DLD1 (cell line): Measurements from ENCODE around the gene ERMP1.

Source experiments
- in situ Hi-C: cut with HindIII; loops from 2 replicates; pipeline ENCODE4 v1.10.0; 2017; ENCODE audit warnings: low sequenced_read_pairs

Gene ERMP1

DNA sequence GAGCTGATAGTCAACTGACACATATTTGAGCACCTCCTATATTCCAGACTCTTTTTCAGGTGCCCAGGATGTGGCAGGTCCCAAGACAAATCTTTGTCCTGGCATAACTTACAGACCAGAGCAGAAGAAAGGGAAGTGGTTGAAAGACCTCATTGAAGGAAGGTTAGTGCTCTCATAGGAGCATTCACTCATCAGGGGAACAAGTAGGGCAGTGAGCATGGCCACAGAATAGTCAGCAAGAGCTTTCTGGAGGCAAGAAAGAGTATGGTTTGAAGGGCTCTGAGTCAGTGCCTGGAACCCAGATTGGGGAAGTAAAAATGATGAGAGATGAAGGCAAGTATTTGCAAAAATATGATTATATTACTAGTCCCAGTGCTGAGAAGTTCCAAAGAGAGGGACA, 25.0 kb upstream of the ERMP1 start:
- in situ Hi-C loops: no loop called here

DNA sequence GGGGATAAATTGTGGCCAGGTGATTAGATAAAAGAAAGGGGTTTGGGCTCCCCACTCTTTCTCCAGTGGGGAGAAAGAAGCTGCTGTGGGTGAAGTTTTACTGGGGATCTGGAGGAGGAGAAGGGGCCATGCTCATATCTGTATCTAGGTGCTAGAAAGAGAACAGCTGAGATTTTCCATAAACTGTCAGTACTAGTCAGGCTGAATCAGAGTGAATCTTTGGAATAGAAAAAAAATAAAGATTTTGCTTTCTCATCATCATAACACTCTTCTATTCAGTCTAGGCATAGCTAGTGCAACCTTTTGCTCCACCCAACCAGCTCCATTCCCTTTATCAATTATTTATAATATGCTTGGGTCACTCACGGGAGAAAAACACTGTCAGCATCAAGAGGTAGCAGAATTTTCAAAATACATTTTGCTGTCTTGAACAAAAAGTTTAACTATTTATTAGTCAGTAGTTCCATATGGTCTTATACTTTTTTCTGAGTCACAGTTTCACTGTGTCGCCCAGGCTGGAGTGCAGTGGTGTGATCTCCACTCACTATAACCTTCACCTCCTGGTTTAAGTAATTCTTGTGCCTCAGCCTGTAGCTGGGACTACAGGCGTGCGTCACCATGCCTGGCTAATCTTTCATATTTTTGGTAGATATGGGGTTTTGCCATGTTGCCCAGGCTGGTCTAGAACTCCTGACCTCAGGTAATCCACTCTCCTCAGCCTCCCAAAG, 21.3 kb upstream of the ERMP1 start:
- in situ Hi-C loops: no loop called here

- in situ Hi-C loops: no loop called here
Observed at GRCh38 chr9:5853617-5854016, 20.7 kb upstream of the ERMP1 start.

GRCh38 chr9:5852987-5853386, 20.1 kb upstream of the ERMP1 start:
- in situ Hi-C loops: no loop called here

DNA sequence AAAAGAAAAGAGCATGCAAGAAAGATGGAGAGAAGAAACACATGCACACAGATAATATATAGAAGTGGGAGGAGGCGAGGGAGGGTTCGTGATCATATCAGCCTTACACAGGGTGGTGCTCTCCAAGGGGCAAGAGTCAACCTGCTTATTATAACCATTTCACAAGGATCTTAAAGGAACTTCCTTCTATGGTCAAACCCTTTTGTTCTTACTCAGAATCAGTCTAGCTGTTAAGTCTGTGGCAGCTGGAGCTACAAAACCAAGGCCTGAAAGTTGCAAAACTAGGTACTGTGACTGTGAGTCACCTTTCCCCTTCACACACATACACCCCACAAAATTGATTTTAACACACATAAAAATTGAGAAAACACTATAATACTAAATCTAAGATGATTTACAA, 18.5 kb upstream of the ERMP1 start:
- in situ Hi-C loops: no loop called here

DNA sequence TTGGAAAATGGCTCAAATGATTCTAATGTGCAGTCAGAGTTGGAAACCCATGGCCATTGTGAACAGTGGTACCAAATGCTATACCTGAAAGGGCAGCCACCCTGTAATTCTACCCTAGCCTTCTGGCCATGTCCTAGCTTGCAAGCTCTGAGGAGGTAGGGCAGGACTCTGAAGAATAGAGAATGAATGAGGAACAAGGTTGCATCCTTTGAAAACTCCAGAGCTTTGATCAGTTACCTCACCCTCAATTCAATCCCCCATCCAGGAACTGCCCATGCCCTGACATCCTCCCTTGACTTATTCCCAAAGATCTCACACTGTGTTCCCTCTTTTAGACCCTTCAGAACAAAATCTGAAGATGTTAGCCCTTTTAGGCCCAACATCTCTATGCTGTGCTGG, 17.8 kb upstream of the ERMP1 start:
- in situ Hi-C loops: no loop called here

GRCh38 chr9:5848372-5848882, 15.5 kb upstream of the ERMP1 start:
- in situ Hi-C loops: no loop called here

DNA sequence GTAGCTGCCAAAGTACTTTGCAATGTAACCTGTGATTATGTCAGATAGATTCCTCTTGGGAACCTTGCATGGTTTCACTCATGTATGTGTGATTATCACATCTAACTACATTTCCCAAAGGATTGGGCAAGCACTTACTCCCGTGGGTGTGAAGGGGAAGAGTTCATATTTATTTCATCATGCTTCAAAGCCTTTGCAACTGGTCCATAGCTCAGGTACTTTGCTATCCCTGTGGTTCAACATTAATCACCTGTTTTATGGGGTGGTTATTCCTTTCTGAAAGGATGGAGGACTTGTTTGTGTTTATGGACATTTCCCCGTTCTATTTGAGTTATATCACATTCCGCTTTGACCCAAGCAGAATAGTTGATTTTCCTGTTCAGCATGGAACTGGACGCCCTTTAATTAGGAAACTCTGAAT, 13.6 kb upstream of the ERMP1 start:
- in situ Hi-C loops: no loop called here

GRCh38 chr9:5846096-5846495, 13.2 kb upstream of the ERMP1 start:
- in situ Hi-C loops: no loop called here

GRCh38 chr9:5845157-5845531, 12.2 kb upstream of the ERMP1 start:
- in situ Hi-C loops: no loop called here

DNA sequence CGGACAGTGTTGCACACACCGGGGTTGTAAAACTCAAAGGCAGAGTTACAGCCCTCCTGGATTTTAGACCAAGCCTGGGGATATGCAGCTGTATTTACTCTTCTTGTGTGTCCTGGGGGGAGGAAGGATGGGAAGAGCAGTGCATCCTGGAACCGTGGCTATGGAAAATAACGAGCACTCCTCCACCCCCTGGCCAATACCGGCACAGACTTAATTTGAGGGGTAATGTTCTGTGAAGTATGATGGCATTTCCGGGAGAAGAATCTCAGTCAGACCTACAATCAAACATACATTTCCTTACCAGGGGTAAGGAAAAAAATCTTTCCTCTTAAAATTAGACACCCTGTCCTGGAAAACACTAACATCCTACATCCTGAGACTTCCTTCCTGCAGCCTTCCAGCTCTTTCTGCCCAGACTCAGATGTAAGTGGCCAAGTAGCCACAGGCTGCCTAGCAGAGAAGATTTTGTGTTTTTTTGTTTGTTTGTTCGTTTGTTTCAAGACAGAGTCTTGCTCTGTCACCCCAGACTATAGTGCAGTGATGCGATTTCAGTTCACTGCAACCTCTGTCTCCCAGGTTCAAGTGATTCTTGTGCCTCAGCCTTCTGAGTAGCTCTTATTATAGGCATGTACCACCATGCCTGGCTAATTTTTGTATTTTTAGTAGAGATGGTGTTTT, 11.0 kb upstream of the ERMP1 start:
- in situ Hi-C loops: no loop called here

DNA sequence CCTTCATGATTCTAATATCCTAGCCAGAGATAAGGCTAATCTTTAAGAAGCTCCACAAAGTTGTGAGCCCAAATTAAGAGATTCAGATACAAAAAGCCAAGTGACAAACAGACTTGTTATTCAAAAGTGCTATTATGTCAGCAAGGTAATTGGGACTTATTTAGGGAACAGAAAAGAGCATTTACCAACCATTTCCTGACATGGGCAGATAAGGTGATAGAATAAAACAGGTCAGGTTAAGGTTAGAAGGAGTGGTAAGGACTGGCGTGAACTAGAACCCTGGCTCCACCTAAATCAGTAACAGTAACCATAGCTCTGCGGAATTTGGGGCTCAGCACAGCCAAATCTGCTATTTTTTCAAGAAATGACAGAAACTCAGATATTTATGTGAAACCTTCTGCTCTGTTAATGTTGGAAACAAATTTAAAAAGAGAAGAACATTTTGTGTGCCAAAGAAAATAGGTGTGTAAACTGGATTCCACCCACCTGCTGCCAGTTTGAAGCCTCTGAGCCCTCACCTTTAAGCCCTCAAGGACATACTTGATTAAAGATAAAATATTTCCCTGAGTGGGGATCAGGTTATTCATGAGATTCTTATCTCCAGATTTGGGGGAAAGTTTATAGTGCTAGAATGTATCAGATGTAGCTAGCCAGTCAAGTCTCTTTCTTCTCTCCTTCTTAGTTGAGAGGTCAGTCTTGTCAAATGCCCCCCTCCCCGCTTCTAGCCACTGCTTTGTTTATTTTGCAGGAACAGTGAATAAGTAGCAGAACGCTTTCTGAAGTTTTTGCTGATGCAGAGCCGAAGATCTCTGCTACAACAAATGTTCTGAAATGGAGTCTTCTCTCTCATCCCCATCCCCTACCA, 10.2 kb upstream of the ERMP1 start:
- in situ Hi-C loops: no loop called here

DNA sequence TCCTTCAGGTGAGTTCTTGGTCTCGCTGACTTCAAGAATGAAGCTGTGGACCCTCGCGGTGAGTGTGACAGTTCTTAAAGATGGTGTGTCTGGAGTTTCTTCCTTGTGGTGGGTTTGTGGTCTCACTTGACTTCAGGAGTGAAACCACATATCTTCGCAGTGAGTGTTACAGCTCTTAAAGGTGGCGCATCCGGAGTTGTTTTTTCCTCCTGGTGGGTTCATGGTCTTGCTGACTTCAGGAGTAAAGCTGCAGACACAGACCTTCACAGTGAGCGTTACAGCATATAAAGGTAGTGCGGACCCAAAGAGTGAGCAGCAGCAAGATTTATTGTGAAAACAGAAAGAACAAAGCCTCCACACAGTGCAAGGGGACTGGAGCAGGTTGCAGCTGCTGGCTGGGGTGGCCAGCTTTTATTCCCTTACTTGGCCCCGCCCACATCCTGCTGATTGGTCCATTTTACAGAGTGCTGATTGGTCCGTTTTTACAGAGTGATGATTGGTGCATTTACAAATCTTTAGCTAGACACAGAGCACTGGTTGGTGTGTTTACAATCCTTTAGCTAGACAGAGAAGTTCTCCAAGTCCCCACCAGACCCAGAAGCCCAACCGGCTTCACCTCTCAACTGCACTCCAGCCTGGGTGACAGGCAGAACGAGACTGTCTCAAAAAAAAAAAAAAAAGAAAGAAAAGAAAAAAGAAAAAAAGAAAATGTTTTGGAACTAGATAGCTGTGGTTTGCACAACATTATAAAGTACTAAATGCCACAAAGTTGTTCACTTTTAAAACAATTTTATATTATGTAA, 9.1 kb upstream of the ERMP1 start:
- in situ Hi-C loops: no loop called here

DNA sequence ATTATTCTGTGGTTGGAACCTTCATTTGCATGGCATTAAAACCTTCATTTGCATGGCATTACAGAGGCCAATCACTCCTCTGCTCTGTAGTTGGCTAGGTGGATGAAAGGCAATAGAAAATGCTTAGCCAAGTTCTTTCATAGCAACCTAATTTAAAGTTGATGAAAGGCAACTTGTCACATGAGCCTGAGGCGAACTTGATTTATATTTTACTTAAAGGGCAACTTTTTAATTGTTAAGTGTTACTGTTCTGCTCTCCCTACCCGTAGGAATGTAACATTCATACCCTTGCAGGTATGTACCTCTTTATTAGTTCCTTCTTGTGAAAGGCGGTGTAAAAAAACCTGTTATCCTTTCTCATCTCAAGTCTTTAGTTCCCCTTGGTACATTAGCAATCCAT, 7.9 kb upstream of the ERMP1 start:
- in situ Hi-C loops: no loop called here

- in situ Hi-C loops: no loop called here
Observed at GRCh38 chr9:5839572-5839902, 6.6 kb upstream of the ERMP1 start.

- in situ Hi-C loops: no loop called here
Observed at GRCh38 chr9:5838884-5839571, 6.1 kb upstream of the ERMP1 start.

DNA sequence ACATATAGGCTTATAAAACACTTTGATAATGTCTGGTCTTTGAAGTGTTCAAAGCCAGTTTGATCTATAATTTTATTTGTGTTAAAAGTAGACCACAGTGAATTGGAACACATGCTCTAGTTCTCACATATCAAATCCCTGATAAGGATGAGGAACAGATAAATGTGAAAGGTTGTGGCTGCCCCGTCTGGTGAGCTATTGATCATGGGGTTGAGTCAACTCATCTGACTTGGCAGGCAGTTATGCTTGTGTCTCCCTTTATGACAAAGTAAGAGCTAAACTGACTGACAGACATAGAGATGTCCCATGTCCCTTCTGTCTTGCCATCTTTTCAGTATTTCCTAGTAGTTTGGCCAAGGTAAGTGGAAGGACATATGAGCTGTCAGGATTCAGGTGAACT, 2.9 kb upstream of the ERMP1 start:
- in situ Hi-C loops: no loop called here

DNA sequence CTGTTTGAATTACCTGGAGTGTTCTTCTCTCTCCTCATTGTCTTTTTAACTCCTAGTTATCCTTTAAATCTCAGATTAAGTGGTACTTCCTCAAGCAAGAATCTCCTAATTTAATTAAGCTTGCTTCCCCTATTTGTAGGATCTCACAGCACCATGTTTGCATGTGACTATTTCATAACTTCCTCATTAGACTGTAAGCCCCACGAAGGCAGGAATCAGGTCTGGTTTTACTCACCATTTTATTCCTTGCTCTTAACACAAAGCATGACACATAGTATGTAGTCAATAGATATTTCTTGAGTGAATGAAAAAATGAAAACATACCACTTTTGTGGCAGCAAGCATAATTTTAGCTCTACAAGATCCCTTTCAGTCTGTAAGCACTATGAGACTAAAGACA, 1.3 kb upstream of the ERMP1 start:
- in situ Hi-C loops: no loop called here

GRCh38 chr9:5832071-5832537, 813 bp downstream of the ERMP1 start:
- in situ Hi-C loops: no loop called here

GRCh38 chr9:5825895-5826622, 6.9 kb downstream of the ERMP1 start:
- in situ Hi-C loops: no loop called here
